Body of pancreas (tissue), 4 donors: ENCODE measurements around the gene APH1B. TPM values are rescaled to one million over a fixed set of nuclear protein-coding genes. Genes with fewer than 3 reads are reported as not detected.

Experiments used
- ATAC-seq: fragments of 150-250 bp; one replicate; pipeline ENCODE4 v1.9.1; 2016
- DNase-seq, 4 donors: peaks; one replicate each; pipeline ENCODE4 v3.0.0-alpha.2; 2019
- H3K27ac ChIP-seq, 4 donors: fragments of 200-600 bp; sonication (generic); 1 replicate in 3 of 4; 2 replicates in 1 of 4; pipeline versions ENCODE4 v1.5.1 to v1.6.1; 2016 to 2019; ENCODE audit warnings: mild to moderate bottlenecking in 1 of 4, mixed read lengths in 1 of 4, moderate library complexity in 1 of 4
- H3K27me3 ChIP-seq, 2 donors: fragments of 200-600 bp; sonication (generic); one replicate each; pipeline ENCODE4 v1.6.0; 2016; ENCODE audit warnings: mild to moderate bottlenecking in 1 of 2
- H3K36me3 ChIP-seq, 2 donors: fragments of 200-600 bp; sonication (generic); replicated peaks in 1 of 2; 2 replicates each; pipeline ENCODE4 v1.5.1; 2016; ENCODE audit warnings: low read depth in 2 of 2; ENCODE audit not compliant: insufficient read depth in 1 of 2
- H3K4me1 ChIP-seq: fragments of 200-600 bp; sonication (generic); one replicate; pipeline ENCODE4 v1.6.0; 2016
- H3K4me3 ChIP-seq, 2 donors: fragments of 200-600 bp; sonication (generic); 1 replicate in 1 of 2; 2 replicates in 1 of 2; pipeline ENCODE4 v1.5.1; 2016 to 2019
- H3K9me3 ChIP-seq, 3 donors: fragments of 200-600 bp; sonication (generic); 1 replicate in 2 of 3; 2 replicates in 1 of 3; pipeline ENCODE4 v1.5.1; 2016
- POLR2A ChIP-seq, 3 donors: fragments of 450-650 bp; IDR thresholded peaks; one replicate each; pipeline ENCODE4 v1.6.1; 2016; ENCODE audit warnings: antibody characterized with exemption in 3 of 3, mild to moderate bottlenecking in 2 of 3
- WGBS, 2 donors: methylation state at CpG; one replicate each; pipeline ENCODE4 v1.1.5; 2017; 5-methylcytosine and 5-hydroxymethylcytosine counted together
- intact Hi-C: fragments of 100-400 bp; cut with DNase I; formaldehyde crosslinking; loops from one replicate; pipeline ENCODE4 v1.15.1; 2023
- total RNA-seq, 2 donors: library from RNA; depleted of rRNA; stranded (reverse); fragments of >200 nt; gene quantifications; one replicate each; pipeline ENCODE4 v1.1.0, GENCODE V29; 2016
- TF ChIP-seq, protein P1 (sequence below), 7 experiments: fragments of 450-650 bp in 4 of 7; fragments of 200-600 bp in 3 of 7; sonication (generic) in 3 of 7; IDR thresholded peaks; one replicate each; pipeline ENCODE4 v1.5.1; 2016 to 2019; ENCODE audit warnings: antibody characterized with exemption in 7 of 7

APH1B gene
- total RNA-seq, 2 donors from 2014 or later = 6.9 to 12.7 TPM

DNA sequence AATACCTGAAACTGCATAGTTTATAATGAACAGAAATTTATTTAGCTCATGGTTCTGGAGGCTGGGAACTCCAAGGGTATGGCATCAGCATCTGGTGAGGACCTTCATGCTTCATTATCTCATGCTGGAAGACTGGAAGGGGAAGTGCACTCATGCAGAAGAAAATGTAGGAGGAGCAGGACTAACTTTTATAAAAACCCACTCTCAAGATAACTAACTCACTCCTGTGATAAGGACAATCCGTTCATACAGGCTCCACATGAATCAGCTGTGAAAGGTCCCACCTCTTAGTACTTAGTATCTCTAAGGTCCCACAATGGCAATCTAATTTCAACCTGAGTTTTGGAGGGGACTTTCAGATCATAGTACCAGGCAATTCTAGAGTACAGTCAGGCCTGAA, 33.6 kb upstream of the APH1B start:
- Histone ChIP-seq H3K9me3 (no peaks in the 10 kb centered on the region), H3K4me3 (no peak overlapping the region), H3K27me3 (no peaks in the 10 kb centered on the region), H3K27ac (peak overlapping the region in 1 of 4 donors; percentile 65), H3K36me3 (no peaks in the 10 kb centered on the region), H3K4me1 (peaks cover 2% of the 10 kb centered on the region)
- WGBS, 2 donors = 53 to 58% methylated on average over 1 of the region's 1 CpG
- ATAC-seq (no peak), DNase-seq (no peak)
- TF ChIP-seq, protein P1, sequence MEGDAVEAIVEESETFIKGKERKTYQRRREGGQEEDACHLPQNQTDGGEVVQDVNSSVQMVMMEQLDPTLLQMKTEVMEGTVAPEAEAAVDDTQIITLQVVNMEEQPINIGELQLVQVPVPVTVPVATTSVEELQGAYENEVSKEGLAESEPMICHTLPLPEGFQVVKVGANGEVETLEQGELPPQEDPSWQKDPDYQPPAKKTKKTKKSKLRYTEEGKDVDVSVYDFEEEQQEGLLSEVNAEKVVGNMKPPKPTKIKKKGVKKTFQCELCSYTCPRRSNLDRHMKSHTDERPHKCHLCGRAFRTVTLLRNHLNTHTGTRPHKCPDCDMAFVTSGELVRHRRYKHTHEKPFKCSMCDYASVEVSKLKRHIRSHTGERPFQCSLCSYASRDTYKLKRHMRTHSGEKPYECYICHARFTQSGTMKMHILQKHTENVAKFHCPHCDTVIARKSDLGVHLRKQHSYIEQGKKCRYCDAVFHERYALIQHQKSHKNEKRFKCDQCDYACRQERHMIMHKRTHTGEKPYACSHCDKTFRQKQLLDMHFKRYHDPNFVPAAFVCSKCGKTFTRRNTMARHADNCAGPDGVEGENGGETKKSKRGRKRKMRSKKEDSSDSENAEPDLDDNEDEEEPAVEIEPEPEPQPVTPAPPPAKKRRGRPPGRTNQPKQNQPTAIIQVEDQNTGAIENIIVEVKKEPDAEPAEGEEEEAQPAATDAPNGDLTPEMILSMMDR (IDR thresholded peaks at IDR 0.05) = no peak
- intact Hi-C loops = no loop called here

DNA sequence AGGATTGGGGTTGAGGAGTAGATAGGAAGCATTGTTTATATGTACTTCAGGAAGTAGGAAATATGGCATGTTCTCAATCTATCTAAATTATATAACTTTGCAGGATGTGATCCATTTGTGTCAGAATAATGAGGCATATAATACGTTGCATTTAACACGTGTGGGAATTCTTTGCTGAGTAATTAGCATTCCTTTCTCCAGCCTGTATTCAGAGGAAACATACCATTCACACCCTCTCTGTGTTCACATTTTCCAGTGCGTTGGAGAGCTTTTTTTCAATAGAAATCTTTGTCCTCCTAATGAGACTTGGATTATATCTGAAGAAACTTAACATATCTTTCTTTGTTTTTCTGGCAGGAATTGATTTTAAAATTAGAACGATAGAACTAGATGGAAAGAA, 33.0 kb upstream of the APH1B start:
- Histone ChIP-seq H3K4me1 (no peaks in the 10 kb centered on the region), H3K27me3 (no peaks in the 10 kb centered on the region), H3K36me3 (no peaks in the 10 kb centered on the region), H3K9me3 (no peaks in the 10 kb centered on the region), H3K27ac (peak overlapping the region in 2 of 4 donors; percentile 49 to 65), H3K4me3 (no peak overlapping the region)
- ATAC-seq (peak; percentile 73), DNase-seq (no peak)
- intact Hi-C loops = no loop called here
- TF ChIP-seq POLR2A (IDR thresholded peaks at IDR 0.05) = no peak
- TF ChIP-seq, protein P1 (IDR thresholded peaks at IDR 0.05) = no peak
- 28 to 40% methylated on average over 4 of the region's 4 CpGs for WGBS, 2 donors

DNA sequence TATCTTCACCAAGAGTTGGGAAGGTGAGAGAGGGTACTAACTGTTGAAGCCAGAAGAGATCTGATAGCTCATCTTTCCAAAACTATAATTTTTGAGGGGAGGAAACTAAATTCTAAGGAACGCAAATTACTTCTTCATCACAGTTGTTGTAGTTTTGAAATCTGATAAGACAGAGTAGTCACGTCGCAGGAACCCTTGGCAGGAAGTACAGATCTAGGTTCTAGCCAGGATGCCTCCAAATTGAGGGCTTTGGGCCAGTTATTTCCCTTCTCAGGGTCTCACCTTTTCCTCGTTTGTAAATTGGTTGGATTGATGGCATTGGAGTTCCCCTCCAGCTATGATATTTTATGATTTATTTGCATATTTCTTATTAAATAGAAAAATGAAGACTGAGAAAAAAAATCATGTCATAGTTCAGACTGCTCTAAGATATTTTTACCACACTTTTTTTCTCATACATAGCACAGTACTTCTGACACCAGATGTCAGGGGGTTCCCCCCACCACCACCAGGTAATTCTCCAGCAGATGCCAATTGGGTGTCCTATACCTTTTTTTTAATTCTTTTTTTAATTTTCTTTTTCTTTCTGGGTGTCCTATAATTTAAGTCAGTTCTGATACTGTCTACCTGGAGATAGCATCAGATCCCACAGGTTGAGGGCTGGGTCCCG, 32.3 kb upstream of the APH1B start:
- intact Hi-C loops = no loop called here
- no peaks in the 10 kb centered on the region for H3K9me3 ChIP-seq
- H3K4me3 ChIP-seq = no peak overlapping the region
- no peak for ATAC-seq
- no peaks in the 10 kb centered on the region for H3K36me3 ChIP-seq
- DNase-seq = no peak
- H3K27me3 ChIP-seq = no peaks in the 10 kb centered on the region
- H3K27ac ChIP-seq = peak overlapping the region in 2 of 4 donors; percentile 49 to 65
- 52 to 54% methylated on average over 5 of the region's 5 CpGs for WGBS, 2 donors
- TF ChIP-seq POLR2A (IDR thresholded peaks at IDR 0.05) = no peak
- TF ChIP-seq, protein P1 (IDR thresholded peaks at IDR 0.05) = no peak
- no peaks in the 10 kb centered on the region for H3K4me1 ChIP-seq

DNA sequence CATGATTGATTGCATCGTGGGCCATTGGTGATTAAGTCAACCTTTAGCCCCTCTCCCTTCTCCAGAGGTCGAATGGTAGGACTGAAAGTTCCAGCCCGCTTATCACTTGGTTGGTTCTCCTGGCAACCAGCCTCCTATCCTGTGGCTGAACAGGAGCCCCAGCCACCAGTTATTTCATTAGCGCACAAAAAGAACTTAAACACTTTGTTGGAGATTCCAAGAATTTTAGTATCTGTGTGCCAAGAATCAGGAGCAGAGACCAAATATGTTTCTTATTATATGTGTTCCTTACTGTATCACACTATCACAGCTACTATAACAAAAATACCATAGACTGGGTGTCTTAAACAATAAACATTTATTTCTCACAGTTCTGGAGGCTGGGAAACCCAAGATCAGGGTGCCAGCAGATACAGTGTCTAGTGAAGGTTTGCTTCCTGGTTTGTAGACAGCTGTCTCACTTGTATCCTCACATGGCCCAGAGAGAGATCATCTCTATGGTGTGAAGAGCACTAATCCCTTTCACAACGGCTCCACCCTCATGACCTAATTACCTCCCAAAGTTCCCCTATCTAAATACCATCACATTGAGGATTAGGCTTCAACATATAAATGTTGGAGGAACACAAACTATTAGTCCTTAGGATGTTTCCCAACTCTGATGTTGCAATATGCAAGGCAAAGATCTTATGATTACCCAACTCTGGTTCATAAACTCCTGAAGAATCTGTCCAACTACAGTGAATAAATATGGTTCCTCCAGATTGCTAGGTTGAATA, 30.5 kb upstream of the APH1B start:
- intact Hi-C loops = no loop called here
- ATAC-seq (peak; percentile 32), DNase-seq (peak in 1 of 4 donors; percentile 59)
- Histone ChIP-seq H3K4me3 (no peak overlapping the region), H3K9me3 (no peaks in the 10 kb centered on the region), H3K4me1 (no peaks in the 10 kb centered on the region), H3K27ac (no peak overlapping the region), H3K27me3 (no peaks in the 10 kb centered on the region), H3K36me3 (peaks cover 0 to 2% of the 10 kb centered on the region in 2 donors)
- no peak for TF ChIP-seq POLR2A (IDR thresholded peaks at IDR 0.05)
- TF ChIP-seq, protein P1 (IDR thresholded peaks at IDR 0.05) = no peak
- WGBS, 2 donors = 79 to 81% methylated on average over 5 of the region's 5 CpGs
